ENCODE data around the gene ERFE.

Gene ERFE

GRCh38 chr2:238140040-238140439 lies 18.7 kb upstream of the ERFE start:
- no peak for DNase-seq

GRCh38 chr2:238140721-238141540 lies 17.8 kb upstream of the ERFE start:
- no peak for DNase-seq

GRCh38 chr2:238141541-238142318 lies 17.0 kb upstream of the ERFE start:
- peak; percentile 49 for DNase-seq

- DNase-seq, result no peak
These were observed 16.2 kb upstream of the ERFE start for GRCh38 chr2:238142382-238143205.

- no peak for DNase-seq
These were observed 15.4 kb upstream of the ERFE start for GRCh38 chr2:238143239-238143951.

- DNase-seq, result no peak
These were observed 14.5 kb upstream of the ERFE start for GRCh38 chr2:238144262-238144661.

GRCh38 chr2:238145046-238145445 lies 13.7 kb upstream of the ERFE start:
- no peak for DNase-seq

GRCh38 chr2:238145851-238146250 lies 12.9 kb upstream of the ERFE start:
- no peak for DNase-seq

GRCh38 chr2:238146884-238147544 lies 11.8 kb upstream of the ERFE start:
- no peak for DNase-seq

- DNase-seq, result no peak
These were observed 9.8 kb upstream of the ERFE start for GRCh38 chr2:238148981-238149380.

- no peak for DNase-seq
These were observed 8.8 kb upstream of the ERFE start for GRCh38 chr2:238149841-238150572.

GRCh38 chr2:238150686-238151085 lies 8.1 kb upstream of the ERFE start:
- no peak for DNase-seq

- DNase-seq, result no peak
These were observed 7.6 kb upstream of the ERFE start for GRCh38 chr2:238151205-238151604.

GRCh38 chr2:238151628-238152235 lies 7.0 kb upstream of the ERFE start:
- no peak for DNase-seq

- no peak for DNase-seq
These were observed 5.7 kb upstream of the ERFE start for GRCh38 chr2:238152771-238153688.

GRCh38 chr2:238154570-238154969 lies 4.2 kb upstream of the ERFE start:
- no peak for DNase-seq

GRCh38 chr2:238155051-238155760 lies 3.6 kb upstream of the ERFE start:
- DNase-seq, result no peak

GRCh38 chr2:238155761-238156694 lies 2.7 kb upstream of the ERFE start:
- no peak for DNase-seq

All from SHP77 treated with DMSO at 0.1 percent for 48 hours (cell line).